ENCODE data around the gene ROR2.

ROR2 gene

GRCh38 chr9:91725651-91726050 is 224.4 kb downstream of the ROR2 start:
- TF ChIP-seq ZBTB7A (IDR thresholded peaks at IDR 0.05; ENCODE audit: low read depth): no peak
- TF ChIP-seq FOXM1 (IDR thresholded peaks at IDR 0.05; ENCODE audit: borderline replicate concordance, low read depth): no peak
- TF ChIP-seq CREB1 (IDR thresholded peaks at IDR 0.05; ENCODE audit: low read depth): no peak
- no peak for TF ChIP-seq CEBPB (IDR thresholded peaks at IDR 0.05)
- TF ChIP-seq EP300 (IDR thresholded peaks at IDR 0.05; ENCODE audit: borderline replicate concordance): no peak
- TF ChIP-seq RAD21 (IDR thresholded peaks at IDR 0.05; ENCODE audit: low read depth): no peak
- no peak for TF ChIP-seq TEAD4 (IDR thresholded peaks at IDR 0.05)
- no peak for TF ChIP-seq YY1 (IDR thresholded peaks at IDR 0.05; ENCODE audit: low read depth)
- TF ChIP-seq TAF1 (IDR thresholded peaks at IDR 0.05; ENCODE audit: low read depth): no peak
- no peak for TF ChIP-seq EGR1 (IDR thresholded peaks at IDR 0.05)
- TF ChIP-seq NFIC (IDR thresholded peaks at IDR 0.05): no peak
- no peak for TF ChIP-seq MAX (IDR thresholded peaks at IDR 0.05)
- no peak for TF ChIP-seq USF1 (IDR thresholded peaks at IDR 0.05)

GRCh38 chr9:91724609-91725505 is 225.2 kb downstream of the ROR2 start:
- TF ChIP-seq CREB1 (IDR thresholded peaks at IDR 0.05; ENCODE audit: low read depth) (no peak), EP300 (IDR thresholded peaks at IDR 0.05; ENCODE audit: borderline replicate concordance) (no peak), TCF12 (IDR thresholded peaks at IDR 0.05; ENCODE audit: low read depth) (no peak), YY1 (IDR thresholded peaks at IDR 0.05; ENCODE audit: low read depth) (no peak), MAX (IDR thresholded peaks at IDR 0.05) (no peak), CEBPB (IDR thresholded peaks at IDR 0.05) (no peak), ZBTB7A (IDR thresholded peaks at IDR 0.05; ENCODE audit: low read depth) (no peak), EGR1 (IDR thresholded peaks at IDR 0.05) (no peak)

GRCh38 chr9:91724068-91724440 is 226.0 kb downstream of the ROR2 start:
- TF ChIP-seq CEBPB (IDR thresholded peaks at IDR 0.05) (no peak), ZBTB7A (IDR thresholded peaks at IDR 0.05; ENCODE audit: low read depth) (no peak), USF1 (IDR thresholded peaks at IDR 0.05) (no peak), REST (IDR thresholded peaks at IDR 0.05; ENCODE audit: low read depth) (no peak), CREB1 (IDR thresholded peaks at IDR 0.05; ENCODE audit: low read depth) (no peak), EGR1 (IDR thresholded peaks at IDR 0.05) (no peak), EP300 (IDR thresholded peaks at IDR 0.05; ENCODE audit: borderline replicate concordance) (no peak), TCF12 (IDR thresholded peaks at IDR 0.05; ENCODE audit: low read depth) (no peak), YY1 (IDR thresholded peaks at IDR 0.05; ENCODE audit: low read depth) (no peak), NFIC (IDR thresholded peaks at IDR 0.05) (no peak), TAF1 (IDR thresholded peaks at IDR 0.05; ENCODE audit: low read depth) (no peak), FOXM1 (IDR thresholded peaks at IDR 0.05; ENCODE audit: borderline replicate concordance, low read depth) (no peak), RAD21 (IDR thresholded peaks at IDR 0.05; ENCODE audit: low read depth) (no peak), MAX (IDR thresholded peaks at IDR 0.05) (no peak), TEAD4 (IDR thresholded peaks at IDR 0.05) (no peak)

GRCh38 chr9:91723420-91724067 is 226.5 kb downstream of the ROR2 start:
- TF ChIP-seq EP300 (IDR thresholded peaks at IDR 0.05; ENCODE audit: borderline replicate concordance): no peak
- no peak for TF ChIP-seq ZBTB7A (IDR thresholded peaks at IDR 0.05; ENCODE audit: low read depth)
- TF ChIP-seq USF1 (IDR thresholded peaks at IDR 0.05): no peak
- no peak for TF ChIP-seq CEBPB (IDR thresholded peaks at IDR 0.05)
- no peak for TF ChIP-seq REST (IDR thresholded peaks at IDR 0.05; ENCODE audit: low read depth)

Measured in Ishikawa (cell line).